ENCODE measurements around the gene CALN1.

- TF ChIP-seq POLR2A (IDR thresholded peaks at IDR 0.05): no peak
- TF ChIP-seq CTCF (IDR thresholded peaks at IDR 0.05): no peak
Observed at GRCh38 chr7:71801976-71802375, 610.2 kb downstream of the CALN1 start.
